Astrocyte (in vitro differentiated cells and primary cell): Measurements from ENCODE around the gene GALE. TPM values are rescaled to one million over a fixed set of nuclear protein-coding genes. Genes with fewer than 3 reads are reported as not detected.

Experiments used
- DNase-seq: peaks from one replicate; pipeline ENCODE4 v3.0.0-alpha.2; 2010; ENCODE audit warnings: low read depth
- FAIRE-seq: peaks from 2 replicates; lab custom pipeline; 2011; peaks lifted over from hg19 to GRCh38; lab: Jason Lieb, UNC
- H2AFZ ChIP-seq: 2 replicates; pipeline ENCODE4 v1.6.0; 2012; ENCODE audit warnings: low read depth, low read length, inconsistent platforms
- H3K27ac ChIP-seq: 2 replicates; pipeline ENCODE4 v1.5.1; 2011; ENCODE audit warnings: low read depth, low read length, inconsistent platforms
- H3K27me3 ChIP-seq: 2 replicates; pipeline ENCODE4 v1.6.0; 2011; ENCODE audit warnings: low read length, inconsistent platforms; ENCODE audit not compliant: insufficient read depth
- H3K36me3 ChIP-seq: 2 replicates; pipeline ENCODE4 v1.5.1; 2011; ENCODE audit warnings: low read length, inconsistent platforms; ENCODE audit not compliant: insufficient read depth
- H3K4me1 ChIP-seq: 2 replicates; pipeline ENCODE4 v1.5.1; 2011; ENCODE audit warnings: low read length, inconsistent platforms; ENCODE audit not compliant: insufficient read depth
- H3K4me2 ChIP-seq: 2 replicates; pipeline ENCODE4 v1.6.0; 2012; ENCODE audit warnings: low read length, inconsistent platforms
- H3K4me3 ChIP-seq: 2 replicates; pipeline ENCODE4 v1.5.1; 2011; ENCODE audit warnings: low read depth, mild to moderate bottlenecking, low read length, inconsistent platforms; ENCODE audit not compliant: insufficient read depth
- H3K79me2 ChIP-seq: 2 replicates; pipeline ENCODE4 v1.6.0; 2012; ENCODE audit warnings: mild to moderate bottlenecking, low read length, inconsistent platforms; ENCODE audit not compliant: insufficient read depth
- H3K9ac ChIP-seq: 2 replicates; pipeline ENCODE4 v1.6.0; 2012; ENCODE audit warnings: mild to moderate bottlenecking, low read length, inconsistent platforms
- H3K9me3 ChIP-seq: 2 replicates; pipeline ENCODE4 v1.5.1; 2012; ENCODE audit warnings: low read depth, mild to moderate bottlenecking, low read length, inconsistent platforms; ENCODE audit not compliant: insufficient read depth
- H4K20me1 ChIP-seq: 2 replicates; pipeline ENCODE4 v1.6.0; 2012; ENCODE audit warnings: low read length, inconsistent platforms; ENCODE audit not compliant: insufficient read depth
- H3K27ac Mint-ChIP-seq: one replicate; pipeline ENCODE4 v1.8.0; 2021; ENCODE audit warnings: mild to moderate bottlenecking, mixed read lengths; ENCODE audit not compliant: unreplicated experiment
- H3K27me3 Mint-ChIP-seq: one replicate; pipeline ENCODE4 v1.8.0; 2021; ENCODE audit warnings: low read depth, mixed read lengths; ENCODE audit not compliant: unreplicated experiment
- H3K36me3 Mint-ChIP-seq: one replicate; pipeline ENCODE4 v1.8.0; 2021; ENCODE audit warnings: low read depth, mixed read lengths; ENCODE audit not compliant: unreplicated experiment
- H3K4me1 Mint-ChIP-seq: one replicate; pipeline ENCODE4 v1.8.0; 2021; ENCODE audit warnings: low read depth, mixed read lengths; ENCODE audit not compliant: unreplicated experiment
- H3K4me3 Mint-ChIP-seq: one replicate; pipeline ENCODE4 v1.8.0; 2021; ENCODE audit warnings: mild to moderate bottlenecking, moderate library complexity, mixed read lengths; ENCODE audit not compliant: unreplicated experiment
- H3K9me3 Mint-ChIP-seq: one replicate; pipeline ENCODE4 v1.8.0; 2021; ENCODE audit warnings: mild to moderate bottlenecking, mixed read lengths; ENCODE audit not compliant: unreplicated experiment
- CTCF ChIP-seq: IDR thresholded peaks from 2 replicates; pipeline ENCODE4 v1.5.1; 2011; ENCODE audit warnings: low read depth, mild to moderate bottlenecking, inconsistent platforms, low read length, moderate library complexity; ENCODE audit not compliant: insufficient read depth
- EZH2 ChIP-seq: IDR thresholded peaks from 2 replicates; pipeline ENCODE4 v1.6.1; 2012; ENCODE audit warnings: mild to moderate bottlenecking, low read length, inconsistent platforms; ENCODE audit not compliant: insufficient read depth
- total RNA-seq: library from RNA; stranded (reverse); gene quantifications from 2 replicates; pipeline ENCODE4 v1.2.1, GENCODE V29; 2021

The GALE gene
- total RNA-seq, 1 donor from 2014 or later = 27.0 TPM

GRCh38 chr1:23797478-23798448 is 2.8 kb downstream of the GALE start:
- Histone ChIP-seq H3K79me2 (peaks cover 11% of the 10 kb centered on the region), H3K4me3 (no peak overlapping the region), H3K36me3 (no peaks in the 10 kb centered on the region), H3K27ac (no peak overlapping the region), H2AFZ (no peak overlapping the region), H3K4me2 (no peak overlapping the region), H4K20me1 (peaks cover 8% of the 10 kb centered on the region), H3K9ac (no peak overlapping the region), H3K27me3 (no peaks in the 10 kb centered on the region), H3K9me3 (no peaks in the 10 kb centered on the region), H3K4me1 (peaks cover 25% of the 10 kb centered on the region)
- Mint-ChIP-seq H3K36me3 (peaks cover 4% of the 10 kb centered on the region), H3K4me3 (no peak overlapping the region), H3K4me1 (peaks cover 5% of the 10 kb centered on the region), H3K9me3 (no peaks in the 10 kb centered on the region), H3K27me3 (no peaks in the 10 kb centered on the region), H3K27ac (no peak overlapping the region)
- TF ChIP-seq EZH2 = no peak
- no peak for TF ChIP-seq CTCF
- DNase-seq (no peak), FAIRE-seq (no peak)

- FAIRE-seq (no peak), DNase-seq (no peak)
- Mint-ChIP-seq H3K27ac (no peak overlapping the region), H3K4me1 (peaks cover 5% of the 10 kb centered on the region), H3K4me3 (no peak overlapping the region), H3K27me3 (no peaks in the 10 kb centered on the region), H3K36me3 (peaks cover 4% of the 10 kb centered on the region), H3K9me3 (no peaks in the 10 kb centered on the region)
- Histone ChIP-seq H3K4me1 (peaks cover 32% of the 10 kb centered on the region), H3K9me3 (no peaks in the 10 kb centered on the region), H4K20me1 (peaks cover 18% of the 10 kb centered on the region), H3K27me3 (no peaks in the 10 kb centered on the region), H3K79me2 (peaks cover 22% of the 10 kb centered on the region), H2AFZ (no peak overlapping the region), H3K27ac (no peak overlapping the region), H3K4me2 (no peak overlapping the region), H3K4me3 (no peak overlapping the region), H3K36me3 (no peaks in the 10 kb centered on the region), H3K9ac (no peak overlapping the region)
- TF ChIP-seq CTCF = no peak
- TF ChIP-seq EZH2 = no peak
These were observed 3.9 kb downstream of the GALE start for GRCh38 chr1:23796466-23797271.
